ENCODE data around the gene SEC14L2.
"Not testable (repeated sequence)": the region's sequence is repeated elsewhere in the genome, so short reads cannot be mapped to it uniquely, and the experiment has no call there.

The SEC14L2 gene

DNA sequence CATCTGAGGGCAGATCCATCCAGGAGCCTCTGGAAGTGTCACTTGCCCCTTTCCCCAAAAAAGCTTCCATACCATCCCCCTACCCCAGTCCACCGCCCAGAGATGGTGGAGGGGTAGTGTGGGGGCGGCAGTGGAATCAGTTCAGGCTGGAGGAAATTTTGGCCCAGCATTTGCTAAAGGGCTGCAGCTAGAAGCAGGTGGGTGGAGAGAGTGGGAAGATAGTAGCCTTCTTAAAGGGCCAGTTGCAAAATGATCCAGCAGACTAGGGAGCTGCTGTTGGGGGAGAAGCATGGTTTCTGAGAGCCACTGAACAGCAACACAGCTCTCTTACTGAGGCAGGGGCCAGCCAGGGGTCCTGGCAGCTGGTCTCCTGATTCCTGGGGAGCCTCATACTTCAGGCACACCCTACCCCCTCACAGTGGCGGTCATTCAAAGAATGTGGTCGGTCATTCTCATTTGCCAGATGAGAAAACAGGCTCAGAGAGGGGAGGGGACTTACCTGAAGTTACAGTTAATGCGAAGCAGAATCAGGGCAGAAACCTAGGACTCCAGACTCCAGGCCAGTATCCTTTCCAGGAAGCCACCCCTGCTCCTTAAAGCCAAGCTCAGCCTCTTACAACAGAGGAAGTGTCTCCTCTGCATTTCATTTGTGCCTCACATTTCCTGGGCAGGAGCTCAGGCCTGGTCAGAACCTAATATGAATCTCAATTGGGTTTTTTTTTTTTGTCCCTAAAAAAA, 5.4 kb downstream of the SEC14L2 start:
- Histone ChIP-seq H3K27me3 (peaks cover 34% of the 10 kb centered on the region), H3K9me3 (no peaks in the 10 kb centered on the region), H3K27ac (no peak overlapping the region), H3K4me1 (ENCODE audit: control insufficient read depth in 1 of 2, insufficient read depth in 1 of 2, low read depth in 1 of 2, low read length in 1 of 2) (peaks cover 0 to under 1% of the 10 kb centered on the region in 2 experiments), H3K36me3 (no peaks in the 10 kb centered on the region), H3K4me3 (ENCODE audit: low read depth in 1 of 2, low read length in 1 of 2) (no peak overlapping the region)
- TF ChIP-seq, protein P1, sequence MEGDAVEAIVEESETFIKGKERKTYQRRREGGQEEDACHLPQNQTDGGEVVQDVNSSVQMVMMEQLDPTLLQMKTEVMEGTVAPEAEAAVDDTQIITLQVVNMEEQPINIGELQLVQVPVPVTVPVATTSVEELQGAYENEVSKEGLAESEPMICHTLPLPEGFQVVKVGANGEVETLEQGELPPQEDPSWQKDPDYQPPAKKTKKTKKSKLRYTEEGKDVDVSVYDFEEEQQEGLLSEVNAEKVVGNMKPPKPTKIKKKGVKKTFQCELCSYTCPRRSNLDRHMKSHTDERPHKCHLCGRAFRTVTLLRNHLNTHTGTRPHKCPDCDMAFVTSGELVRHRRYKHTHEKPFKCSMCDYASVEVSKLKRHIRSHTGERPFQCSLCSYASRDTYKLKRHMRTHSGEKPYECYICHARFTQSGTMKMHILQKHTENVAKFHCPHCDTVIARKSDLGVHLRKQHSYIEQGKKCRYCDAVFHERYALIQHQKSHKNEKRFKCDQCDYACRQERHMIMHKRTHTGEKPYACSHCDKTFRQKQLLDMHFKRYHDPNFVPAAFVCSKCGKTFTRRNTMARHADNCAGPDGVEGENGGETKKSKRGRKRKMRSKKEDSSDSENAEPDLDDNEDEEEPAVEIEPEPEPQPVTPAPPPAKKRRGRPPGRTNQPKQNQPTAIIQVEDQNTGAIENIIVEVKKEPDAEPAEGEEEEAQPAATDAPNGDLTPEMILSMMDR (IDR thresholded peaks at IDR 0.05), result no peak

DNA sequence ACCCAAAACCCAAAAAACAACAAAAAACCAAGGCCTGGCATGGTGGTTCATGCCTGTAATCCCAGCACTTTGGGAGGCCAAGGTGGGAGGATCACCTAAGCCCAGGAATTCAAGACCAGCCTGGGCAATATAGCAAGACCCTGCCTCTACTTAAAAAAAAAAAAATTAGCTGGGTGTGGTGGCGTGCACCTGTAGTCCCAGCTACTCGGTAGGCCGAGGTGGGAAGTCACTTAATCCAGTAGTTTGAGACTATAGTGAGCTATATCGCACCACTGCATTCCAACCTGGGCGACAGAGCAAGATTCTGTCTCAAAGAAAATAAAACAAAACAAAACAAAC, 5.9 kb downstream of the SEC14L2 start:
- H3K36me3 ChIP-seq; H3K27ac ChIP-seq; H3K4me1 ChIP-seq (ENCODE audit: control insufficient read depth in 1 of 2, insufficient read depth in 1 of 2, low read depth in 1 of 2, low read length in 1 of 2); H3K4me3 ChIP-seq (ENCODE audit: low read depth in 1 of 2, low read length in 1 of 2); H3K9me3 ChIP-seq: not testable (repeated sequence)
- peaks cover 29% of the 10 kb centered on the region for H3K27me3 ChIP-seq

DNA sequence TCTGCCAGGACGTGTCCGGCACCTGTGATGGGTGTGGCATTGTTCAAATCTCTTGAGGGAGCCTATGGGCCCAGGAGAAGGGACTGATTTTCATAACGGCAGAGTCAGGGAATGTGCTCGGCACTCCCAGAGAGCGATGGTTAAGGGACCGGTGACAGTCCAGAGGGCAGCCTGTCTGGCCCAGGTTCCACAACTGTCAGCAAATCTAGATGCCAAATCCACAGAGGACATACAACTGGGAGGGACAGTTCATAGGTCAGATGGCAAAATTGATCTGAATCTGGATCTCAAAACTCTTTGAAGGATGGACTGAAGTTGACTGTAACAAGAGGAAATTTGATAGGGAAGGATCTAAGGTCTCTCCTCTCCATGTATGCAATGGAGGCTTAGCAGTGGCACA, 7.5 kb downstream of the SEC14L2 start:
- TF ChIP-seq, protein P1 (IDR thresholded peaks at IDR 0.05), result no peak
- Histone ChIP-seq H3K4me3 (ENCODE audit: low read depth in 1 of 2, low read length in 1 of 2) (no peak overlapping the region), H3K36me3 (no peaks in the 10 kb centered on the region), H3K27me3 (peaks cover 13% of the 10 kb centered on the region), H3K9me3 (no peaks in the 10 kb centered on the region), H3K27ac (no peak overlapping the region), H3K4me1 (ENCODE audit: control insufficient read depth in 1 of 2, insufficient read depth in 1 of 2, low read depth in 1 of 2, low read length in 1 of 2) (no peaks in the 10 kb centered on the region)

DNA sequence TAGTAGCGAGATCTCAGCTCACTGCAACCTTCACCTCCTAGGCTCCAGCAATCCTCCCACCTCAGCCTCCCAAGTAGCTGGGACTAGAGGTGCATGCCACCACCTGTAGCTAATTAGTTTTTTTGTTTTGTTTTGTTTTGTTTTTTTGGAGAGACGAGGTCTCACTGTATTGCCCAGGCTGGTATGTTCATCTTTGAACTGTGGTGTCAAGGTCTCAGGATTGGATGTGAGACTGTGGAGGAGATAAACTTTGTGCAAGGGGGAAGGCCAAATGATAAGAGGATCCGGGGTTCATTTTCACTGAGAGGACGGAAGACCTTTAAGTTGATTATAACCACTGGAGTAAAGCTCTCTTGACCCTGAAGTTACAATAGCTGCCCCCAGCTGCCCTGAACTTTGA, 8.9 kb downstream of the SEC14L2 start:
- H3K4me3 ChIP-seq (ENCODE audit: low read depth in 1 of 2, low read length in 1 of 2), result no peak overlapping the region
- H3K36me3 ChIP-seq, result no peaks in the 10 kb centered on the region
- H3K4me1 ChIP-seq (ENCODE audit: control insufficient read depth in 1 of 2, insufficient read depth in 1 of 2, low read depth in 1 of 2, low read length in 1 of 2), result no peaks in the 10 kb centered on the region
- no peaks in the 10 kb centered on the region for H3K9me3 ChIP-seq
- no peak overlapping the region for H3K27ac ChIP-seq
- TF ChIP-seq, protein P1 (IDR thresholded peaks at IDR 0.05), result no peak
- no peaks in the 10 kb centered on the region for H3K27me3 ChIP-seq

DNA sequence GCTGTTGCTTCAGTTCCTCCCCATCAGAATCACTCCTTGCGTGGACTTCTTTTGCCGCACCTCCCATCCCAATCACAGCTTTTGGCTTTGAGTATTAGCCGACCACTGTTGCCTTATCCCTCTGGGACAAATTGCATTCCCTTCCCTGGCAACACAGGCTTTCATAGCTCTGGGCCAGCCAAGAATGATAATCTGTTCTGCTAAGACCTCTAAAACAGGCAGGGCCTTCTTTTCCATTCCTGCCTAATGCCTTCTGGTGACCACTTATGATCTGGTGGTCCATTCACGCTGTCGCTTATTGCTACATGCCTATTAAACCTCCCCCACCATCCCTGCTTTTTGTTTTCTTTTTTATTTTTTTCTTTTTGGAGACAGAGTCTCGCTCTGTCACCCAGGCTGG, 9.6 kb downstream of the SEC14L2 start:
- TF ChIP-seq, protein P1 (IDR thresholded peaks at IDR 0.05), result no peak
- H3K27ac ChIP-seq, result no peak overlapping the region
- no peaks in the 10 kb centered on the region for H3K36me3 ChIP-seq
- no peaks in the 10 kb centered on the region for H3K9me3 ChIP-seq
- H3K4me1 ChIP-seq (ENCODE audit: control insufficient read depth in 1 of 2, insufficient read depth in 1 of 2, low read depth in 1 of 2, low read length in 1 of 2), result no peaks in the 10 kb centered on the region
- no peak overlapping the region for H3K4me3 ChIP-seq (ENCODE audit: low read depth in 1 of 2, low read length in 1 of 2)
- H3K27me3 ChIP-seq, result no peaks in the 10 kb centered on the region

DNA sequence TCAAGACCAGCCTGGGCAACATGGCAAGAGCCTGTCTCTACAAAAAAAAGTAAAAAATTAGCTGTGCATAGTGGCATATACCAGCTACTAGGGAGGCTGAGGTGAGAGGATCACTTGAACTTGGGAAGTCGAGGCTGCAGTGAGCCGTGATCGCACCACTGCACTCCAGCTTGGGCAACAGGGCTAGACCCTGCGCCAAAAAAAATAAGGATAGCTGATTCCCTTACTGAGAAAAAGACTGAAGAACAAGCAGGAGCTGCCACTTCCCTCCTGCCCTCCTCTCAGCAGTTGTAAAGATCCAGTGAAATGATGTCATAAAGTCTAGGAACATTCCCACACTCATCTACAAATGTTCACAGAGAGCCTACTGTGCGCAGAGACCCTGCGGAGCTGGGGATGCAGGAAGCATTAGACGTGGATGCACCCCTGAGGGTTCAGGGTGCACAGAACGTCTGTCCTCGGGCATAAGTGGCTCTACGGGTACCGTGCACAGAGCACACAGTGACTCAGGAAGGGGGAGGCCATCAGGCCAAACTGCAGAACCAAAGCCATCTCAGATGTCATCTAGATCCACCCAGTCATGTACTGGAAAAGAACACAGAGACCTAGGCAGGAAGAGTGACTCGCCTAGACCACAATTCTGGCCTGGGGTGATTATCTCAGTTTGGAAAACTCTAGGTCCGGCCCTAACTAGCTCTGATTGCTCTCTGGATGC, 11.7 kb downstream of the SEC14L2 start:
- H3K27me3 ChIP-seq, result no peaks in the 10 kb centered on the region
- H3K4me1 ChIP-seq (ENCODE audit: control insufficient read depth in 1 of 2, insufficient read depth in 1 of 2, low read depth in 1 of 2, low read length in 1 of 2), result no peaks in the 10 kb centered on the region
- no peak overlapping the region for H3K4me3 ChIP-seq (ENCODE audit: low read depth in 1 of 2, low read length in 1 of 2)
- no peak overlapping the region for H3K27ac ChIP-seq
- no peaks in the 10 kb centered on the region for H3K36me3 ChIP-seq
- H3K9me3 ChIP-seq, result no peaks in the 10 kb centered on the region
- TF ChIP-seq, protein P1 (IDR thresholded peaks at IDR 0.05), result no peak
